Neuronal stem cell (in vitro differentiated cells): ENCODE results near the gene MED25.

Experiments used
- DNase-seq: peaks from one replicate; pipeline ENCODE4 v3.0.0-alpha.2; 2013; ENCODE audit warnings: low spot score
- H2AFZ ChIP-seq: one replicate; pipeline ENCODE4 v1.6.1; 2013; ENCODE audit warnings: mild to moderate bottlenecking, low read length, inconsistent platforms
- H2AK5ac ChIP-seq: 2 replicates; pipeline ENCODE4 v1.6.1; 2013; ENCODE audit warnings: low read depth, mild to moderate bottlenecking, inconsistent platforms, low read length, moderate library complexity, mixed read lengths
- H2BK120ac ChIP-seq: 2 replicates; pipeline ENCODE4 v1.6.1; 2013; ENCODE audit warnings: low read depth, mild to moderate bottlenecking, inconsistent platforms, low read length, moderate library complexity, mixed read lengths
- H2BK12ac ChIP-seq: one replicate; pipeline ENCODE4 v1.6.1; 2013; ENCODE audit warnings: low read length, inconsistent platforms
- H2BK15ac ChIP-seq: 2 replicates; pipeline ENCODE4 v1.6.1; 2013; ENCODE audit warnings: mild to moderate bottlenecking, low read length, inconsistent platforms, mixed read lengths
- H2BK5ac ChIP-seq: one replicate; pipeline ENCODE4 v1.6.1; 2013; ENCODE audit warnings: inconsistent platforms, mild to moderate bottlenecking, low read length, moderate library complexity
- H3K14ac ChIP-seq: one replicate; pipeline ENCODE4 v1.6.1; 2013; ENCODE audit warnings: low read length, inconsistent platforms
- H3K18ac ChIP-seq: 2 replicates; pipeline ENCODE4 v1.6.1; 2013; ENCODE audit warnings: low read length, inconsistent platforms
- H3K23ac ChIP-seq: 2 replicates; pipeline ENCODE4 v1.6.1; 2013; ENCODE audit warnings: low read depth, mild to moderate bottlenecking, mixed read lengths, low read length, inconsistent platforms; ENCODE audit not compliant: poor library complexity
- H3K27ac ChIP-seq: replicated peaks from 3 replicates; pipeline ENCODE4 v1.5.1; 2013; ENCODE audit warnings: low read length, inconsistent platforms
- H3K27me3 ChIP-seq, 3 experiments: 2 replicates each; pipeline ENCODE4 v1.6.1; 2013; ENCODE audit warnings: low read length in 3 of 3, mild to moderate bottlenecking in 2 of 3, inconsistent platforms in 1 of 3, low read depth in 1 of 3, mixed read lengths in 1 of 3, moderate library complexity in 1 of 3; ENCODE audit not compliant: control insufficient read depth in 3 of 3, insufficient read depth in 3 of 3
- H3K36me3 ChIP-seq, 2 donors: replicated peaks in 1 of 2; 2 replicates each; pipeline ENCODE4 v1.6.1; 2013; ENCODE audit warnings: low read length in 2 of 2; ENCODE audit not compliant: control insufficient read depth in 2 of 2, insufficient read depth in 2 of 2
- H3K4ac ChIP-seq: 2 replicates; pipeline ENCODE4 v1.6.1; 2013; ENCODE audit warnings: inconsistent platforms, mild to moderate bottlenecking, low read length, moderate library complexity
- H3K4me1 ChIP-seq, 2 donors: 1 replicate in 1 of 2; 2 replicates in 1 of 2; pipeline ENCODE4 v1.6.1; 2013; ENCODE audit warnings: low read length in 2 of 2, low read depth in 1 of 2; ENCODE audit not compliant: control insufficient read depth in 2 of 2, insufficient read depth in 1 of 2
- H3K4me2 ChIP-seq: one replicate; pipeline ENCODE4 v1.6.1; 2013; ENCODE audit warnings: mild to moderate bottlenecking, low read length, inconsistent platforms; ENCODE audit not compliant: insufficient read depth, poor library complexity, severe bottlenecking
- H3K4me3 ChIP-seq, 2 donors: 2 replicates each; pipeline ENCODE4 v1.5.1; 2013; ENCODE audit warnings: low read length in 2 of 2, mild to moderate bottlenecking in 2 of 2, inconsistent platforms in 1 of 2, moderate library complexity in 1 of 2
- H3K79me1 ChIP-seq: one replicate; pipeline ENCODE4 v1.6.1; 2013; ENCODE audit warnings: low read depth, mild to moderate bottlenecking, inconsistent platforms, low read length, moderate library complexity
- H3K9ac ChIP-seq: one replicate; pipeline ENCODE4 v1.6.1; 2013; ENCODE audit warnings: mild to moderate bottlenecking, low read depth, low read length, inconsistent platforms; ENCODE audit not compliant: poor library complexity
- H3K9me3 ChIP-seq, 2 donors: replicated peaks in 1 of 2; 2 replicates each; pipeline versions ENCODE3 to v1.6.1; 2013; ENCODE audit warnings: low read length in 2 of 2, mild to moderate bottlenecking in 2 of 2, inconsistent platforms in 1 of 2, low read depth in 1 of 2, mixed read lengths in 1 of 2, moderate library complexity in 1 of 2; ENCODE audit not compliant: control insufficient read depth in 2 of 2, insufficient read depth in 1 of 2
- H4K8ac ChIP-seq: one replicate; pipeline ENCODE4 v1.6.1; 2013; ENCODE audit warnings: low read depth, mild to moderate bottlenecking, inconsistent platforms, low read length, moderate library complexity
- H4K91ac ChIP-seq: one replicate; pipeline ENCODE4 v1.6.1; 2013; ENCODE audit warnings: low read length, low read depth, mild to moderate bottlenecking, inconsistent platforms; ENCODE audit not compliant: poor library complexity
- WGBS, 2 donors: extraction: QIAGEN DNeasy Blood & Tissue Kit; methylation state at CpG; one replicate each; pipeline ENCODE4 v1.1.7; 2013; ENCODE audit warnings: missing lambda C conversion rate in 2 of 2, mixed read lengths in 1 of 2; ENCODE audit not compliant: insufficient read length in 2 of 2, insufficient replicate concordance in 1 of 2; ENCODE audit errors: extremely low coverage in 2 of 2; 5-methylcytosine and 5-hydroxymethylcytosine counted together

MED25 gene

GRCh38 chr19:49801401-49801888 is 16.6 kb upstream of the MED25 start:
- H3K4me1 ChIP-seq, result peaks cover 0 to 5% of the 10 kb centered on the region in 2 donors
- peak overlapping the region; percentile 85 for H2BK15ac ChIP-seq
- no peak overlapping the region for H4K8ac ChIP-seq
- no peak overlapping the region for H2AFZ ChIP-seq
- H3K79me1 ChIP-seq, result peaks cover 7% of the 10 kb centered on the region
- H3K9me3 ChIP-seq, result no peaks in the 10 kb centered on the region
- H3K27ac ChIP-seq, result no peak overlapping the region
- H2AK5ac ChIP-seq, result no peak overlapping the region
- peak overlapping the region; percentile 55 for H3K23ac ChIP-seq
- H3K14ac ChIP-seq, result peak overlapping the region; percentile 71
- peak overlapping the region; percentile 86 for H3K9ac ChIP-seq
- no peak overlapping the region for H3K4me3 ChIP-seq
- H4K91ac ChIP-seq, result no peak overlapping the region
- DNase-seq, result no peak
- no CpG with 5 or more reads among the region's 32 CpGs for WGBS, 2 donors
- peak overlapping the region; percentile 66 for H3K4me2 ChIP-seq
- H2BK5ac ChIP-seq, result no peak overlapping the region
- H2BK120ac ChIP-seq, result peak overlapping the region; percentile 87
- H3K4ac ChIP-seq, result peak overlapping the region; percentile 84
- H3K36me3 ChIP-seq, result peaks cover 46 to 87% of the 10 kb centered on the region in 2 donors
- H2BK12ac ChIP-seq, result no peak overlapping the region
- peak overlapping the region; percentile 98 for H3K18ac ChIP-seq
- H3K27me3 ChIP-seq, result no peaks in the 10 kb centered on the region

- Histone ChIP-seq H3K27ac (peak overlapping the region; percentile 65), H3K9me3 (no peaks in the 10 kb centered on the region), H2BK12ac (peak overlapping the region; percentile 84), H3K27me3 (no peaks in the 10 kb centered on the region), H2BK120ac (peak overlapping the region; percentile 87), H3K18ac (peak overlapping the region; percentile 98), H3K36me3 (peaks cover 43 to 82% of the 10 kb centered on the region in 2 donors), H3K79me1 (peaks cover 7% of the 10 kb centered on the region), H3K4me2 (peak overlapping the region; percentile 66), H4K91ac (no peak overlapping the region), H2AK5ac (peak overlapping the region; percentile 88), H4K8ac (peak overlapping the region; percentile 99), H3K4me3 (peak overlapping the region in 1 of 2 donors; percentile 73), H3K4ac (peak overlapping the region; percentile 84), H2BK15ac (peak overlapping the region; percentile 85), H3K14ac (peak overlapping the region; percentile 17), H2BK5ac (peak overlapping the region; percentile 87), H3K9ac (peak overlapping the region; percentile 86), H3K4me1 (peaks cover 0 to 5% of the 10 kb centered on the region in 2 donors), H3K23ac (peak overlapping the region; percentile 68), H2AFZ (no peak overlapping the region)
- DNase-seq, result peak; percentile 76
- WGBS, 2 donors, result no CpG with 5 or more reads among the region's 38 CpGs
These were observed 16.0 kb upstream of the MED25 start for GRCh38 chr19:49801966-49802661.

- peak overlapping the region; percentile 74 for H3K18ac ChIP-seq
- no peak overlapping the region for H4K91ac ChIP-seq
- peaks cover 0 to 5% of the 10 kb centered on the region in 2 donors for H3K4me1 ChIP-seq
- WGBS, 2 donors, result no CpG with 5 or more reads among the region's 24 CpGs
- no peak overlapping the region for H3K4me2 ChIP-seq
- H2BK12ac ChIP-seq, result no peak overlapping the region
- no peak overlapping the region for H3K27ac ChIP-seq
- H2BK120ac ChIP-seq, result no peak overlapping the region
- H2AFZ ChIP-seq, result no peak overlapping the region
- no peak overlapping the region for H3K4ac ChIP-seq
- H4K8ac ChIP-seq, result no peak overlapping the region
- H3K9ac ChIP-seq, result peak overlapping the region; percentile 72
- H3K23ac ChIP-seq, result peak overlapping the region; percentile 87
- peaks cover 44 to 85% of the 10 kb centered on the region in 2 donors for H3K36me3 ChIP-seq
- peak overlapping the region; percentile 88 for H2AK5ac ChIP-seq
- no peaks in the 10 kb centered on the region for H3K27me3 ChIP-seq
- no peaks in the 10 kb centered on the region for H3K9me3 ChIP-seq
- no peak overlapping the region for H3K4me3 ChIP-seq
- no peak for DNase-seq
- H2BK5ac ChIP-seq, result peak overlapping the region; percentile 87
- peak overlapping the region; percentile 69 for H2BK15ac ChIP-seq
- peaks cover 7% of the 10 kb centered on the region for H3K79me1 ChIP-seq
- H3K14ac ChIP-seq, result peak overlapping the region; percentile 51
These were observed 15.1 kb upstream of the MED25 start for GRCh38 chr19:49802836-49803528.

- H4K8ac ChIP-seq, result no peak overlapping the region
- WGBS, 2 donors, result no CpG with 5 or more reads among the region's 6 CpGs
- no peak overlapping the region for H3K4me2 ChIP-seq
- H3K4me3 ChIP-seq, result no peak overlapping the region
- H3K23ac ChIP-seq, result no peak overlapping the region
- no peak overlapping the region for H2BK5ac ChIP-seq
- peaks cover 40 to 85% of the 10 kb centered on the region in 2 donors for H3K36me3 ChIP-seq
- H3K4ac ChIP-seq, result no peak overlapping the region
- H3K4me1 ChIP-seq, result peaks cover 0 to 8% of the 10 kb centered on the region in 2 donors
- no peak overlapping the region for H3K27ac ChIP-seq
- H3K14ac ChIP-seq, result no peak overlapping the region
- H2AK5ac ChIP-seq, result no peak overlapping the region
- no peaks in the 10 kb centered on the region for H3K27me3 ChIP-seq
- H2BK15ac ChIP-seq, result no peak overlapping the region
- DNase-seq, result no peak
- peaks cover 7% of the 10 kb centered on the region for H3K79me1 ChIP-seq
- no peak overlapping the region for H2AFZ ChIP-seq
- no peaks in the 10 kb centered on the region for H3K9me3 ChIP-seq
- H2BK120ac ChIP-seq, result no peak overlapping the region
- H2BK12ac ChIP-seq, result no peak overlapping the region
- no peak overlapping the region for H4K91ac ChIP-seq
- H3K18ac ChIP-seq, result no peak overlapping the region
- no peak overlapping the region for H3K9ac ChIP-seq
These were observed 14.6 kb upstream of the MED25 start for GRCh38 chr19:49803529-49803856.
